Uterus (tissue), 4 donors: ENCODE data around the gene NHLRC1. TPM values are rescaled to one million over a fixed set of nuclear protein-coding genes. Genes with fewer than 3 reads are reported as not detected.

ENCODE experiments used
- DNase-seq, 2 donors: peaks; one replicate each; pipeline ENCODE4 v3.0.0-alpha.2; 2019 to 2020
- H3K27ac ChIP-seq, 2 donors: fragments of 200-600 bp; sonication (generic); 1 replicate in 1 of 2; 2 replicates in 1 of 2; pipeline ENCODE4 v1.5.1; 2016 to 2018
- H3K27me3 ChIP-seq, 2 donors: fragments of 200-600 bp; sonication (generic); one replicate each; pipeline ENCODE4 v1.5.1; 2018 to 2019; ENCODE audit warnings: control low read depth in 1 of 2
- H3K36me3 ChIP-seq, 2 donors: fragments of 200-600 bp; sonication (generic); one replicate each; pipeline ENCODE4 v1.5.1; 2019; ENCODE audit warnings: control low read depth in 1 of 2
- H3K4me1 ChIP-seq, 2 donors: fragments of 200-600 bp; sonication (generic); one replicate each; pipeline ENCODE4 v1.5.1; 2018 to 2019; ENCODE audit warnings: control low read depth in 1 of 2
- H3K4me3 ChIP-seq, 2 donors: fragments of 200-600 bp; sonication (generic); 1 replicate in 1 of 2; 2 replicates in 1 of 2; pipeline ENCODE4 v1.5.1; 2018 to 2019; ENCODE audit warnings: mild to moderate bottlenecking in 1 of 2
- H3K9me3 ChIP-seq, 2 donors: fragments of 200-600 bp; sonication (generic); one replicate each; pipeline ENCODE4 v1.5.1; 2019; ENCODE audit warnings: control low read depth in 1 of 2
- POLR2A ChIP-seq, 2 donors: fragments of 450-650 bp; IDR thresholded peaks; one replicate each; pipeline ENCODE4 v1.6.1; 2016; ENCODE audit warnings: antibody characterized with exemption in 2 of 2, mild to moderate bottlenecking in 1 of 2, moderate library complexity in 1 of 2
- intact Hi-C: fragments of 100-400 bp; cut with DNase I; formaldehyde crosslinking; loops from one replicate; pipeline ENCODE4 v1.15.1; 2023; ENCODE audit warnings: low total_unique reads
- total RNA-seq, 4 donors: library from RNA; depleted of rRNA in 3 of 4; stranded (reverse); fragments of >200 nt in 3 of 4; gene quantifications; one replicate each; pipeline versions ENCODE4 v1.1.0 to v1.2.4, GENCODE V29; 2014 to 2023
- TF ChIP-seq, protein P1 (sequence below), 4 experiments: fragments of 200-600 bp in 2 of 4; fragments of 450-650 bp in 2 of 4; sonication (generic) in 2 of 4; IDR thresholded peaks; one replicate each; pipeline ENCODE4 v1.5.1; 2016 to 2019; ENCODE audit warnings: antibody characterized with exemption in 4 of 4, mild to moderate bottlenecking in 2 of 4, moderate library complexity in 1 of 4
- donor health status: DM: yes; HTN: yes; CAD: no.

The NHLRC1 gene
- total RNA-seq, 4 donors from 2014 or later, result 1.4 to 2.3 TPM; not detected in 2

DNA sequence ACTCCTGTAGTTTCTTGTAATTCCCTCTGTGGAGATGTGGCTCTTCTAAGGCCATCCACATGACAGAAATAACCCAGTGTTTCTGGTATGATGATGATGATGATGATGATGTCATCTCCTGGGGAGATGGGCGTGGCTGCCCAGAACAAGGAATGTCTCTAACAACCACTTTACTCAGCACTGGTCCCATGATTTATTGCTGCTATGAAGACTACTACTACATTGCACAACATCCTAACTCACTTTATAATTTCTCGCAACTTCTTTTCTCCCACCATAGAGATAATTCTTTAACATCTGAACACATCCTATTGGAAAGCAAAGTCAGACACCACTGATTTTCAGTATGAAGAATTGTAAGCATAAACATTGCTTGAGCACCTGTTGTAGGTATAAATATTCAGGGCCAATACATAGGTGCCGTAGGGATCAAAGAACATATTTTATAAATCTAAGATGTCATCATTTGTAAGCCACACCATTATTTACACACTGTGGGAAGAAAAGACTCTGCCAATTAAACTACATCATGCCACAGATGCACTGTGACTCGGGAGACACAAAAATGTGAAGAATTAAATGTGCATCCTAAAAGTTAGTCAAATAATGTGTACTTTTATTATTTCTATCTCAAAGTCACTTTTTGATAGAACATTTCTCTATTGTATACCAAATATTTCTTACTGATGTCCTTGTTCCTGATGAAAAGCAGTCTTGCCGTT lies 26.0 kb upstream of the NHLRC1 start:
- peak overlapping the region; percentile 23 to 57 for H3K27ac ChIP-seq
- no peak overlapping the region for H3K4me3 ChIP-seq
- no peak for TF ChIP-seq POLR2A (IDR thresholded peaks at IDR 0.05)
- TF ChIP-seq, protein P1, sequence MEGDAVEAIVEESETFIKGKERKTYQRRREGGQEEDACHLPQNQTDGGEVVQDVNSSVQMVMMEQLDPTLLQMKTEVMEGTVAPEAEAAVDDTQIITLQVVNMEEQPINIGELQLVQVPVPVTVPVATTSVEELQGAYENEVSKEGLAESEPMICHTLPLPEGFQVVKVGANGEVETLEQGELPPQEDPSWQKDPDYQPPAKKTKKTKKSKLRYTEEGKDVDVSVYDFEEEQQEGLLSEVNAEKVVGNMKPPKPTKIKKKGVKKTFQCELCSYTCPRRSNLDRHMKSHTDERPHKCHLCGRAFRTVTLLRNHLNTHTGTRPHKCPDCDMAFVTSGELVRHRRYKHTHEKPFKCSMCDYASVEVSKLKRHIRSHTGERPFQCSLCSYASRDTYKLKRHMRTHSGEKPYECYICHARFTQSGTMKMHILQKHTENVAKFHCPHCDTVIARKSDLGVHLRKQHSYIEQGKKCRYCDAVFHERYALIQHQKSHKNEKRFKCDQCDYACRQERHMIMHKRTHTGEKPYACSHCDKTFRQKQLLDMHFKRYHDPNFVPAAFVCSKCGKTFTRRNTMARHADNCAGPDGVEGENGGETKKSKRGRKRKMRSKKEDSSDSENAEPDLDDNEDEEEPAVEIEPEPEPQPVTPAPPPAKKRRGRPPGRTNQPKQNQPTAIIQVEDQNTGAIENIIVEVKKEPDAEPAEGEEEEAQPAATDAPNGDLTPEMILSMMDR (IDR thresholded peaks at IDR 0.05), result no peak
- DNase-seq, result peak; percentile 43 to 49
- intact Hi-C loops, result no loop called here
- H3K4me1 ChIP-seq, result no peaks in the 10 kb centered on the region
- H3K36me3 ChIP-seq, result no peaks in the 10 kb centered on the region
- no peaks in the 10 kb centered on the region for H3K9me3 ChIP-seq
- H3K27me3 ChIP-seq, result no peaks in the 10 kb centered on the region

- Histone ChIP-seq H3K27me3 (no peaks in the 10 kb centered on the region), H3K27ac (peak overlapping the region; percentile 23 to 57), H3K36me3 (no peaks in the 10 kb centered on the region), H3K9me3 (no peaks in the 10 kb centered on the region), H3K4me3 (no peak overlapping the region), H3K4me1 (no peaks in the 10 kb centered on the region)
- DNase-seq, result no peak
- TF ChIP-seq, protein P1 (IDR thresholded peaks at IDR 0.05), result no peak
- no peak for TF ChIP-seq POLR2A (IDR thresholded peaks at IDR 0.05)
- intact Hi-C loops, result no loop called here
Measured at GRCh38 chr6:18147616-18148015, 25.1 kb upstream of the NHLRC1 start.

GRCh38 chr6:18147160-18147559 lies 24.7 kb upstream of the NHLRC1 start:
- no peak overlapping the region for H3K4me3 ChIP-seq
- no peaks in the 10 kb centered on the region for H3K27me3 ChIP-seq
- peak overlapping the region; percentile 23 to 57 for H3K27ac ChIP-seq
- no peak for DNase-seq
- intact Hi-C loops, result no loop called here
- H3K36me3 ChIP-seq, result no peaks in the 10 kb centered on the region
- no peaks in the 10 kb centered on the region for H3K4me1 ChIP-seq
- H3K9me3 ChIP-seq, result no peaks in the 10 kb centered on the region
- TF ChIP-seq POLR2A (IDR thresholded peaks at IDR 0.05), result no peak
- TF ChIP-seq, protein P1 (IDR thresholded peaks at IDR 0.05), result no peak

GRCh38 chr6:18142591-18142861 lies 20.0 kb upstream of the NHLRC1 start:
- Histone ChIP-seq H3K4me3 (no peak overlapping the region), H3K27ac (peak overlapping the region in 1 of 2 donors; percentile 36), H3K4me1 (no peaks in the 10 kb centered on the region), H3K9me3 (no peaks in the 10 kb centered on the region), H3K27me3 (no peaks in the 10 kb centered on the region), H3K36me3 (no peaks in the 10 kb centered on the region)
- intact Hi-C loops, result no loop called here
- DNase-seq, result no peak
- TF ChIP-seq POLR2A (IDR thresholded peaks at IDR 0.05), result no peak
- TF ChIP-seq, protein P1 (IDR thresholded peaks at IDR 0.05), result no peak

GRCh38 chr6:18141805-18142590 lies 19.5 kb upstream of the NHLRC1 start:
- intact Hi-C loops, result no loop called here
- no peak for DNase-seq
- no peaks in the 10 kb centered on the region for H3K9me3 ChIP-seq
- no peaks in the 10 kb centered on the region for H3K4me1 ChIP-seq
- H3K36me3 ChIP-seq, result no peaks in the 10 kb centered on the region
- no peak for TF ChIP-seq POLR2A (IDR thresholded peaks at IDR 0.05)
- TF ChIP-seq, protein P1 (IDR thresholded peaks at IDR 0.05), result no peak
- H3K27ac ChIP-seq, result peak overlapping the region in 1 of 2 donors; percentile 64
- no peak overlapping the region for H3K4me3 ChIP-seq
- no peaks in the 10 kb centered on the region for H3K27me3 ChIP-seq
